HEK293 (cell line): Measurements from ENCODE around the gene DCHS2.

Source experiments
- CTCF ChIA-PET: fragments of 350-600 bp; formaldehyde crosslinking; extraction: SDS; loops from one replicate; lab custom pipeline; 2021; ENCODE audit warnings: antibody characterized with exemption; lab: Yijun Ruan, JAX
- POLR2A ChIA-PET: fragments of 300-600 bp; formaldehyde crosslinking; extraction: SDS; loops from one replicate; lab custom pipeline; 2020; ENCODE audit warnings: antibody characterized with exemption, inconsistent platforms; lab: Yijun Ruan, JAX
- H3K27ac ChIP-seq: fragments of 200-500 bp; sonication (Bioruptor generic); 2 replicates; pipeline ENCODE4 v1.5.1; 2014; ENCODE audit warnings: low read depth, low read length, control low read depth, inconsistent platforms; ENCODE audit errors: extremely low read depth
- H3K36me3 ChIP-seq, 2 experiments: fragments of 200-500 bp in 1 of 2; sonication (Bioruptor generic) in 1 of 2; 1 replicate in 1 of 2; 2 replicates in 1 of 2; pipeline ENCODE4 v1.5.1; 2014 to 2017; ENCODE audit warnings: inconsistent platforms in 2 of 2, low read length in 2 of 2; ENCODE audit not compliant: control insufficient read depth in 2 of 2, insufficient read depth in 1 of 2
- H3K4me1 ChIP-seq: fragments of 200-500 bp; sonication (Bioruptor generic); 2 replicates; pipeline ENCODE4 v1.5.1; 2014; ENCODE audit warnings: mild to moderate bottlenecking, low read length, inconsistent platforms; ENCODE audit not compliant: control insufficient read depth, insufficient read depth
- H3K4me3 ChIP-seq: 2 replicates; pipeline ENCODE4 v1.5.1; 2011; ENCODE audit warnings: low read depth, mild to moderate bottlenecking, control low read depth, low read length, moderate library complexity
- H3K9me3 ChIP-seq: fragments of 200-500 bp; sonication (Bioruptor generic); 2 replicates; pipeline ENCODE4 v1.5.1; 2014; ENCODE audit warnings: low read depth, low read length, inconsistent platforms; ENCODE audit not compliant: control insufficient read depth, insufficient read depth
- IKZF3 ChIP-seq: fragments of 450-650 bp; IDR thresholded peaks from 2 replicates; pipeline ENCODE4 v1.5.0; 2018; ENCODE audit warnings: missing biosample characterization, mild to moderate bottlenecking, missing genetic modification characterization, moderate library complexity
- TSHZ1 ChIP-seq: fragments of 450-650 bp; formaldehyde crosslinking; IDR thresholded peaks from 2 replicates; pipeline ENCODE4 v1.5.1; 2016; ENCODE audit warnings: missing biosample characterization, missing genetic modification characterization, borderline replicate concordance
- ZBTB21 ChIP-seq: fragments of 450-650 bp; formaldehyde crosslinking; IDR thresholded peaks from 2 replicates; pipeline ENCODE4 v1.5.1; 2017; ENCODE audit warnings: missing biosample characterization, missing genetic modification characterization
- ZFP3 ChIP-seq: fragments of 450-650 bp; formaldehyde crosslinking; IDR thresholded peaks from 2 replicates; pipeline ENCODE4 v1.5.1; 2016; ENCODE audit warnings: low read depth, missing biosample characterization, missing genetic modification characterization
- ZNF140 ChIP-seq: fragments of 450-650 bp; formaldehyde crosslinking; IDR thresholded peaks from 2 replicates; pipeline ENCODE4 v1.5.1; 2016; ENCODE audit warnings: missing biosample characterization, missing genetic modification characterization
- ZNF157 ChIP-seq: fragments of 450-650 bp; formaldehyde crosslinking; IDR thresholded peaks from 2 replicates; pipeline ENCODE4 v1.5.1; 2016; ENCODE audit warnings: missing biosample characterization, missing genetic modification characterization
- ZNF16 ChIP-seq: fragments of 450-650 bp; formaldehyde crosslinking; IDR thresholded peaks from 2 replicates; pipeline ENCODE4 v1.5.1; 2016; ENCODE audit warnings: low read depth, missing biosample characterization, missing genetic modification characterization
- ZNF214 ChIP-seq: fragments of 450-650 bp; formaldehyde crosslinking; IDR thresholded peaks from 2 replicates; pipeline ENCODE4 v1.5.1; 2017; ENCODE audit warnings: missing biosample characterization, mild to moderate bottlenecking, missing genetic modification characterization, borderline replicate concordance
- ZNF324 ChIP-seq: fragments of 450-650 bp; formaldehyde crosslinking; IDR thresholded peaks from 2 replicates; pipeline ENCODE4 v1.5.1; 2016; ENCODE audit warnings: missing biosample characterization, missing genetic modification characterization
- ZNF341 ChIP-seq: fragments of 450-650 bp; formaldehyde crosslinking; IDR thresholded peaks from 2 replicates; pipeline ENCODE4; 2016; ENCODE audit warnings: low read depth, missing biosample characterization, missing genetic modification characterization
- ZNF366 ChIP-seq: fragments of 450-650 bp; formaldehyde crosslinking; conservative IDR thresholded peaks from 2 replicates; pipeline ENCODE4 v1.5.1; 2016; ENCODE audit warnings: missing biosample characterization, missing genetic modification characterization
- ZNF398 ChIP-seq: fragments of 450-650 bp; formaldehyde crosslinking; IDR thresholded peaks from 2 replicates; pipeline ENCODE4 v1.5.1; 2017; ENCODE audit warnings: missing biosample characterization, missing genetic modification characterization
- ZNF529 ChIP-seq: fragments of 450-650 bp; formaldehyde crosslinking; IDR thresholded peaks from 2 replicates; pipeline ENCODE4 v1.5.1; 2017; ENCODE audit warnings: missing genetic modification characterization, missing biosample characterization; ENCODE audit not compliant: insufficient replicate concordance
- ZNF544 ChIP-seq: fragments of 450-650 bp; formaldehyde crosslinking; IDR thresholded peaks from 2 replicates; pipeline ENCODE4 v1.5.0; 2017; ENCODE audit warnings: missing biosample characterization, missing genetic modification characterization
- ZNF548 ChIP-seq: fragments of 450-650 bp; formaldehyde crosslinking; IDR thresholded peaks from 2 replicates; pipeline ENCODE4 v1.5.1; 2016; ENCODE audit warnings: missing biosample characterization, missing genetic modification characterization
- ZNF571 ChIP-seq: fragments of 450-650 bp; formaldehyde crosslinking; IDR thresholded peaks from 2 replicates; pipeline ENCODE4 v1.5.0; 2017; ENCODE audit warnings: missing biosample characterization, missing genetic modification characterization
- ZNF585B ChIP-seq: fragments of 450-650 bp; formaldehyde crosslinking; IDR thresholded peaks from 2 replicates; pipeline ENCODE4 v1.5.1; 2016; ENCODE audit warnings: missing biosample characterization, missing genetic modification characterization
- ZNF600 ChIP-seq: fragments of 450-650 bp; formaldehyde crosslinking; IDR thresholded peaks from 2 replicates; pipeline ENCODE4 v1.5.1; 2016; ENCODE audit warnings: missing biosample characterization, missing genetic modification characterization
- ZNF610 ChIP-seq: fragments of 450-650 bp; formaldehyde crosslinking; IDR thresholded peaks from 2 replicates; pipeline ENCODE4 v1.5.1; 2016; ENCODE audit warnings: missing biosample characterization, missing genetic modification characterization, borderline replicate concordance
- ZNF621 ChIP-seq: fragments of 450-650 bp; formaldehyde crosslinking; IDR thresholded peaks from 2 replicates; pipeline ENCODE4 v1.5.1; 2017; ENCODE audit warnings: missing biosample characterization, missing genetic modification characterization
- ZNF624 ChIP-seq: fragments of 450-650 bp; formaldehyde crosslinking; IDR thresholded peaks from 2 replicates; pipeline ENCODE4 v1.5.1; 2017; ENCODE audit warnings: missing biosample characterization, missing genetic modification characterization
- ZNF785 ChIP-seq: fragments of 450-650 bp; formaldehyde crosslinking; IDR thresholded peaks from 2 replicates; pipeline ENCODE4 v1.5.1; 2016; ENCODE audit warnings: missing biosample characterization, missing genetic modification characterization

Gene DCHS2

GRCh38 chr4:154527308-154527707 is 35.7 kb upstream of the DCHS2 start:
- ChIA-PET POLR2A (no interaction called here), CTCF (no interaction called here)
- no peaks in the 10 kb centered on the region for H3K9me3 ChIP-seq
- TF ChIP-seq ZNF324, result no peak
- TF ChIP-seq ZNF544 (tag by site-specific recombination), result no peak
- TF ChIP-seq ZNF529, result no peak
- no peak for TF ChIP-seq TSHZ1 (tag by site-specific recombination)
- no peak for TF ChIP-seq ZNF366 (tag by site-specific recombination)
- TF ChIP-seq IKZF3 (tag by site-specific recombination), result no peak
- no peak for TF ChIP-seq ZNF341 (tag by site-specific recombination)
- TF ChIP-seq ZNF785 (tag by site-specific recombination), result no peak
- TF ChIP-seq ZNF214 (tag by site-specific recombination), result no peak
- no peaks in the 10 kb centered on the region for H3K4me1 ChIP-seq
- H3K27ac ChIP-seq, result no peak overlapping the region
- H3K36me3 ChIP-seq, result no peaks in the 10 kb centered on the region
- no peak overlapping the region for H3K4me3 ChIP-seq

GRCh38 chr4:154526151-154526550 is 34.6 kb upstream of the DCHS2 start:
- Histone ChIP-seq H3K36me3 (no peaks in the 10 kb centered on the region), H3K4me3 (no peak overlapping the region), H3K27ac (no peak overlapping the region), H3K4me1 (no peaks in the 10 kb centered on the region), H3K9me3 (no peaks in the 10 kb centered on the region)
- ChIA-PET POLR2A (no interaction called here), CTCF (interaction anchor here (1.2 kb wide), 1 partner anchor 23 kb away, joined by 3 read pairs; no protein-coding TSS in a partner anchor)
- no peak for TF ChIP-seq ZNF571 (tag by site-specific recombination)
- peak; percentile 28; the same call in 1 of the 2 replicates for TF ChIP-seq ZNF140 (tag by site-specific recombination)
- no peak for TF ChIP-seq ZNF157
- TF ChIP-seq ZNF600 (tag by site-specific recombination), result no peak

- ChIA-PET CTCF (interaction anchor here (0.6 to 1.2 kb wide), 2 partner anchors 15 to 99 kb away, joined by 3 to 4 read pairs; no protein-coding TSS in a partner anchor), POLR2A (no interaction called here)
- no peak overlapping the region for H3K4me3 ChIP-seq
These were observed 30.0 kb upstream of the DCHS2 start for GRCh38 chr4:154521607-154522006.

GRCh38 chr4:154519214-154519613 is 27.6 kb upstream of the DCHS2 start:
- H3K27ac ChIP-seq, result no peak overlapping the region
- TF ChIP-seq ZNF548 (tag by site-specific recombination) (no peak), ZBTB21 (no peak), ZNF621 (tag by site-specific recombination) (no peak), ZNF610 (tag by site-specific recombination) (no peak), ZNF16 (tag by site-specific recombination) (no peak), ZFP3 (no peak), ZNF398 (no peak), ZNF624 (tag by site-specific recombination) (no peak)
- no peaks in the 10 kb centered on the region for H3K9me3 ChIP-seq
- ChIA-PET CTCF (interaction anchor here (0.6 to 1.3 kb wide), 5 partner anchors 13 to 1521 kb away, joined by 3 to 4 read pairs (median 4); no protein-coding TSS in a partner anchor), POLR2A (interaction anchor here (0.6 kb wide), 1 partner anchor 131 kb away, joined by 5 read pairs; no protein-coding TSS in a partner anchor)
- H3K4me3 ChIP-seq, result no peak overlapping the region
- H3K36me3 ChIP-seq, result no peaks in the 10 kb centered on the region
- H3K4me1 ChIP-seq, result no peaks in the 10 kb centered on the region

More at GRCh38 chr4:154521607-154522006, 30.0 kb upstream of the DCHS2 start:
- no peak for TF ChIP-seq ZNF585B (tag by site-specific recombination)
- Histone ChIP-seq H3K9me3 (no peaks in the 10 kb centered on the region), H3K27ac (no peak overlapping the region), H3K4me1 (no peaks in the 10 kb centered on the region), H3K36me3 (no peaks in the 10 kb centered on the region)
